Effector memory CD4-positive, alpha-beta T cell (primary cell): ENCODE results near the gene WNT3.

ENCODE experiments used
- DNase-seq, 3 donors: peaks; one replicate each; pipeline ENCODE4 v3.0.0-alpha.2; 2020
- H3K27ac ChIP-seq: 2 replicates; pipeline ENCODE4 v1.7.0; 2013; ENCODE audit warnings: mild to moderate bottlenecking, low read length, moderate library complexity; ENCODE audit not compliant: insufficient read depth, poor library complexity, severe bottlenecking
- H3K27me3 ChIP-seq: replicated peaks from 2 replicates; pipeline ENCODE4 v1.7.0; 2013; ENCODE audit warnings: mild to moderate bottlenecking, low read length; ENCODE audit not compliant: insufficient read depth, control insufficient read depth, poor library complexity, severe bottlenecking
- H3K36me3 ChIP-seq: 2 replicates; pipeline ENCODE4 v1.7.0; 2013; ENCODE audit warnings: mild to moderate bottlenecking, low read length, moderate library complexity; ENCODE audit not compliant: control insufficient read depth, insufficient read depth
- H3K4me1 ChIP-seq: 2 replicates; pipeline ENCODE4 v1.7.0; 2013; ENCODE audit warnings: low read length, mild to moderate bottlenecking; ENCODE audit not compliant: control insufficient read depth, insufficient read depth, poor library complexity, severe bottlenecking
- H3K4me3 ChIP-seq: 2 replicates; pipeline ENCODE4 v1.7.0; 2013; ENCODE audit warnings: low read length, low read depth, mild to moderate bottlenecking; ENCODE audit not compliant: insufficient read depth, poor library complexity, severe bottlenecking
- H3K9me3 ChIP-seq: 2 replicates; pipeline ENCODE4 v1.7.0; 2013; ENCODE audit warnings: mild to moderate bottlenecking, low read length, moderate library complexity; ENCODE audit not compliant: control insufficient read depth

WNT3 gene

DNA sequence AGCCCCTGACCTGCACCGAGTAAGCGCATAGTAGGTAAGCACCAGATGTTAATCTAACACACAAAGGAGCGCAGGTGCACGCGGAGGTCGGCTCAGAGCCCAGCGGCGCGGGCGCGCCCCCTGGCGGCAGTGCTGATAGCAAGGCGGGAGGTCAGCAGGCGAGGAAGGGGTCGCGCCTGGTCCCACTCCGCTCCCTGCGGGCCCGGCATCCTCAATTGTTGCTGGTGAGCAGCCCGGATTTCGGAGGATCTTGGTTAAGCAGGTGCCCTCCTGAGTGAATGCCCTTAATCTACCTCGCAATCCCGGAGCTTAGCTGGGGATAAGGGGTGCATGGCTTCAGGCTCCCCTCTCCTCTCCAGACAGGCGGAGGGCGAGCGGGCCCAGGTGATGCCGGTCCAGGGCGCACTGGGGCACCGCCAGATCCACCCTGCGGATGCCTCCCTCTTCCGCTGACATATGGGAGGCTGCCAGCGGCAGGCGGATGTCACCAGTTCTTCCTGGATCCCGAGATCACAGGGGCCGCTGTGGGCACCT is 4.0 kb upstream of the WNT3 start:
- Histone ChIP-seq H3K36me3 (no peaks in the 10 kb centered on the region), H3K27ac (no peak overlapping the region), H3K4me1 (peaks cover 15% of the 10 kb centered on the region), H3K9me3 (no peaks in the 10 kb centered on the region), H3K27me3 (peaks cover 43% of the 10 kb centered on the region), H3K4me3 (no peak overlapping the region)
- DNase-seq = no peak

DNA sequence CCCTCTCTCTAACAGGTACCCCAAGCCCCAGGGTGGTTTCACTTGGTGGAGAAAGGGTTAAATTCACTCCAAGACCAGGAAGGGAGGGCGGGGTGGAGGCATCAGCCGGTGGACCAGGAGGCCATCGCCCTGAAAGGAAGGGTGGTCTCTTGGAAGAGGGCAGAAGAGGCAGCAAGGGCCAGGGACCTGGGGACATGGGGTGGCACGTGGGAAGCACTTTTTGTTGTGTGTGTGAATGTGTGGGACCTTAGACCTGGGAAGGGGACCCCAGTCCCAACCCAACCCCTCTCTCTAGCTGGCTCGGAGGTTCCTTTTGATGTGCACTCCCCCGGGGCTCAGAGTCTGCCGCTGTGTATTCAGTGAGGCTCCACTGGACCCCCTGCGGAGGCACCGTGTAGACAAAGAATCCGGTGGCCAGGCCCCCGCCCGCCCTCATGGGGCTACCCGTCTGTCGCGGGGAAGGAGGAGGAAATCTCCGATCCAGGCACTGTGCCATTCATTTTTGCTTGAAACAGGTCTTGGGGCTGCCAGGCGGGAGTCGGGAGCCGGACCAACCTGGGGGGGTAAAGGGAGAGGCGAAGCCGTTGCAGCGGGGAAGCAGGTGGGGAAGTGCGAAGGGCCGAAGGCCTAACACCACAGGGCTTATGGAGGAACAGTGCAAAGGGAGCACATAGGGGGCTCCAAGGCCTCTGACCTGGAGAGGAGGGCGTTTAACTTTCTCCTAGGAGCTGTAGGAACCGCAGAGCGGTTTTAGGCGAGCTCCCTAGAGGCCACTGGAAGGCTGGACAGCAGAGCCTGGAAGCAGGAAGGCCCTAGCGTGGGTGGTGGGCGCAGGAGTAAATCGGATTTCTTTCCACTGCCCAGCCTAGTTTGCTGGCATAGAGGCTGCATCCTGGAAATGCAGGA is 3.2 kb upstream of the WNT3 start:
- H3K27me3 ChIP-seq = peaks cover 50% of the 10 kb centered on the region

GRCh38 chr17:46820592-46821450 is 2.3 kb upstream of the WNT3 start:
- Histone ChIP-seq H3K4me1 (peaks cover 15% of the 10 kb centered on the region), H3K9me3 (no peaks in the 10 kb centered on the region), H3K4me3 (no peak overlapping the region), H3K36me3 (no peaks in the 10 kb centered on the region), H3K27me3 (peaks cover 53% of the 10 kb centered on the region), H3K27ac (no peak overlapping the region)
- DNase-seq = no peak

More for the DNA sequence above, 3.2 kb upstream of the WNT3 start:
- DNase-seq = no peak
- Histone ChIP-seq H3K36me3 (no peaks in the 10 kb centered on the region), H3K9me3 (no peaks in the 10 kb centered on the region), H3K4me3 (no peak overlapping the region), H3K4me1 (peaks cover 15% of the 10 kb centered on the region), H3K27ac (no peak overlapping the region)

GRCh38 chr17:46819906-46820351 is 1.4 kb upstream of the WNT3 start:
- Histone ChIP-seq H3K36me3 (no peaks in the 10 kb centered on the region), H3K27ac (no peak overlapping the region), H3K27me3 (peaks cover 60% of the 10 kb centered on the region), H3K4me3 (no peak overlapping the region), H3K4me1 (peaks cover 15% of the 10 kb centered on the region), H3K9me3 (no peaks in the 10 kb centered on the region)
- no peak for DNase-seq

DNA sequence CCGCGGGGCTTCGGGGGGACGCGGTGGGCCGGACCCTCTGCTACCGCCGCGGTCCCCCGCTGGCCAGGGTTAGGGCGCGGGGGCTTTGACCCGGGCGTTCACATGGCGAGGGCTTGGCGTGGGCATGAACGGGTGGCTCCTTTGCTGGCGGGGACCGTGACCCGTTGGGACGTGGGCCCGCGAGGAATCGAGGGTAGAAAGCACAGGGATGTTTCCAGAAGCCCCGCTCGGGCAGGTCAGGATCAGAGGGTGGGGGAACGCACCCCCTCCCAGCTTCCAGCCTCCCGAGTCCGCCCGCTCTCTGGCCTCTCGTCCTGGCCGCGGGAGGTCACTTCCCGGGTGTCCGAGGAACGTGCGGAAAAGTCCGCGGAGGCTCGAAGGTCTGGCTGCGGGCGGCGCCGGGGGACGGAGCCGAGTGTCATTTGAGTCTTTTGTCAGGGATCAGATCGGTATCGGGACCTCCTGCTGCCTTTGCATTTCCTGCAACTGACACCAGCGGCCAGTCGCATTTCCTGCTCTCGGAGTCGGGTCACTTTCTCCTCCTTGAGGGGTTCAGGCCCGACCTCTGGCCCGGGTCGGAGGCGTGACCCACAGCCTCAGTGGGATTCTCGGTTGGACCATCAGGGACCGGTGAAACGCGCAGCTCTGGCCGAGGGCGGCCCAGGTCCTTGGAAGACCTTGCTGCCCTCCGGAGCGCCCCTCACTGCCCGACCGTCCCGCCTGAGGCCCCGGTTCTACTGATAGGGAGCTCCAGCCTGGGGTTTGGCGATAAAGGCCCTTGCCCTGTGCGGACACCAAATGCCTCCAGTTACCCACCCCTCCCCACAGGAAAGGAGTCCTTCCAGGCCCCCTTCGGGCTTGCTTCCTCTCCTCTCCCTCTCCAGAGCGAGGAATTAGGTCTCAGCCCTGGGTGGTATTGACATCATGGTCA is 702 bp upstream of the WNT3 start:
- H3K4me1 ChIP-seq = peaks cover 15% of the 10 kb centered on the region
- H3K36me3 ChIP-seq = no peaks in the 10 kb centered on the region
- H3K4me3 ChIP-seq = peak overlapping the region; percentile 51
- H3K27me3 ChIP-seq = peaks cover 60% of the 10 kb centered on the region
- no peaks in the 10 kb centered on the region for H3K9me3 ChIP-seq
- no peak overlapping the region for H3K27ac ChIP-seq
- DNase-seq = no peak

DNA sequence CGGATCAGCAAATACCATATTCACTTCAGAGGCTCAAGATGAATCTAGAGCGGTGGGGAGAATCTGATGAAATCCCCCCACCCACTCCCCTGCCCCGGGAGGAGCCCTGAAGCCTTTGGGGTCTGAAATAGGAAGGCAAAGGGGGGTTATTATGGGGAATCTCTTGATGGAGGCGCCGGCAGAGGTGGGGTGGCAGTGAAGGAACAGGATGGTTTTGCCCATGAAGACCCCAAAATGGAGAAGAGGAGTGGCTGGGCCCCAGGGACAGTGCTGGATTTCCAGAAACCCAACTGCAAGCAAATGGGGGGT is 637 bp downstream of the WNT3 start:
- Histone ChIP-seq H3K9me3 (no peaks in the 10 kb centered on the region), H3K36me3 (no peaks in the 10 kb centered on the region), H3K4me1 (peaks cover 15% of the 10 kb centered on the region), H3K27me3 (peaks cover 61% of the 10 kb centered on the region), H3K4me3 (no peak overlapping the region), H3K27ac (no peak overlapping the region)
- DNase-seq = no peak

DNA sequence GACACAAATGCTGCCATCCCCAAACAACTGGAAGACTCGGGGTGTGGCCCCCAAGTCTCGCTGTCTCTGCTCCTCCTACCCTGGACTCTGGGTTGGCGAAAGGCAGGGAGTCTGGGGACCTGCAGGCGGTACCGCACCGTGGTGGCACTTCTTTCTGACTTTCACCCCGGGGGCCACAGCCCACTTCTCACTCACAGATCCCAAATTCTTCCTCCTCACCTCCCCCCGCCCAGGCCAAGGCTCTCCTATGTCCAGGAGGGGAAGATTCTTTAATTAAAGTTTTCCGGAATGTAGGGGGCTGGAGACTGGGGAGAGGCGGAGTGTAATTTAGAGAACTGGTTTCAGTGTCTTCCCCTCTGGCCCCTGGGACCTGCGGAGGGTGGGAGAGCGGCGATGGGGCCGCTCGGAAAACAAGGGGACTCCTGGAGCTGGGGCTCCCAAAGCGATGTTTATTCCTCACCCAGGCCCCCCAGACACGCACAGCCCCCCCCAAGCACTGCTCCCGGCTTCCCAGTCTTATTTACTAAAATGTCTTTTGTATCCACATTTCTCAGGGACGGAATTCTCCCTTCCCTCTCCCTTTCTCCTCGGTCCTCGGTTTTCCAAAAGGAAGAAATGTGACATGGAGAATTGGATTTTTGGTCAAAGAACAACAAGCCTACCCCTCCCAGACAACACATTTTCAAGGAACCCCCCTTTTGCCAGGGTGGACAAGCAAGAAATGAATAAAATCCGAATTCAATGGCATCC is 1.2 kb downstream of the WNT3 start:
- Histone ChIP-seq H3K4me1 (peaks cover 15% of the 10 kb centered on the region), H3K36me3 (no peaks in the 10 kb centered on the region), H3K27me3 (peaks cover 63% of the 10 kb centered on the region)

DNA sequence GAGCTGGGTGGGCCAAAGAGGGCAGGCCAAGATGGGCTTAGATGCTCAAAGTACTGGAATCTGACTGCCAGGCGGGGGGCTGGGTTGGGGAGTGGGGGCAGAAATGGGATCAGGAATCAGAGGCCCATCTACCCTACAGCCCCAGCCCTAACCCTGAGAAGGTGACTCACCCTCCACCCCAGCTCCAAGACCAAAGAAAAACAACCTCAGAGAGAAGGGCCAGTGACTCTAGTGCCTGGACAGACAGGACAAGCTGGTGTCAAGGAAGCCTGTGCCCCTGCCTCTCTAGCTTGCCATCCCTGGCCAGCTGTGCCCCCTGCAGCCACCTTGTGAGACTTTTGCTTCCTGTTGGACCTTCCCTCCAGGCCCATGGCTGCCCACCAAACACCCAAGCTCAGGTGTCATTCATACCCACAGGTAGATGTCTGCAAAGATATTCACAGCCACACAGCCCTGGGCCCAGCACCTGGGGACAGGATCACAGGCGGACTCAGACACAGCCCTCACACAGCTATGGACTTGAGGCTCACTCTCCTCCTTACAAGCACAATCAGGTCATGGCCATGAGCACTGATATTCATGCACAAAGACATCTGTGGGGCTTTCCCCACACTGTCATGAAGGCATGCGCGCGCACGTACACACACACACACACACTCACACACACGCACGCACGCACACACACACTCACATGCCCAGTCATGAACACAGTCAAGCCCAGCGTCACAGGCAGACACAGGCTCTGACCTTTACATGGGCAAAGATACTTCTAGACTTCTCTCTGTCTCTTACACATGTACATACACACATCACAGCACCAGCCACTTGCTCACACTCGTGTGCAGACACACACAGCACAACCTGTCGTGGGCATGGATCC is 2.8 kb downstream of the WNT3 start:
- no peaks in the 10 kb centered on the region for H3K36me3 ChIP-seq

More for the DNA sequence above, 1.2 kb downstream of the WNT3 start:
- no peak for DNase-seq
- no peak overlapping the region for H3K27ac ChIP-seq
- H3K4me3 ChIP-seq = no peak overlapping the region
- no peaks in the 10 kb centered on the region for H3K9me3 ChIP-seq

More for the DNA sequence above, 2.8 kb downstream of the WNT3 start:
- H3K27me3 ChIP-seq = peaks cover 59% of the 10 kb centered on the region
- H3K4me1 ChIP-seq = peaks cover 15% of the 10 kb centered on the region
- DNase-seq = no peak
- no peak overlapping the region for H3K4me3 ChIP-seq
- no peak overlapping the region for H3K27ac ChIP-seq
- no peaks in the 10 kb centered on the region for H3K9me3 ChIP-seq
